8988T (cell line): Measurements from ENCODE around the gene ADM.

Experiments
- DNase-seq: peaks from one replicate; pipeline ENCODE4 v3.0.0; 2011

Gene ADM

DNA sequence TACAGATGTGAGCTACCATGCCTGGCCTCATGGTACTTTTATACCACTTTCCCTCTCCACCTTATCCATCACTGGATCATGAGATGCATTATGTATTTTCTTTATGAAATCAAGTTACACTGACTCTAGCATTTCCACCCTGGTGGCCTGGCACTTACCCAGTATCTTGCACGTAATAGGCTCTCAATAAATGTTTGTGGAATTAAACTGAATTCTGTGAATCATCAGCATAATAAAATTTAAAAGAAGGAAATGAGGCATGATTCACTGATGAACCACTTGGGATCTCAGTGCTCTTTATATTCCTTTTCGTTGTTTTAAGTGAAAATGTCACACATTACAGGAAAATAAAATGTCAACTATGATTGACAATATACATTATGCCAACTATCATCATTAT lies 25.1 kb downstream of the ADM start:
- no peak for DNase-seq

DNA sequence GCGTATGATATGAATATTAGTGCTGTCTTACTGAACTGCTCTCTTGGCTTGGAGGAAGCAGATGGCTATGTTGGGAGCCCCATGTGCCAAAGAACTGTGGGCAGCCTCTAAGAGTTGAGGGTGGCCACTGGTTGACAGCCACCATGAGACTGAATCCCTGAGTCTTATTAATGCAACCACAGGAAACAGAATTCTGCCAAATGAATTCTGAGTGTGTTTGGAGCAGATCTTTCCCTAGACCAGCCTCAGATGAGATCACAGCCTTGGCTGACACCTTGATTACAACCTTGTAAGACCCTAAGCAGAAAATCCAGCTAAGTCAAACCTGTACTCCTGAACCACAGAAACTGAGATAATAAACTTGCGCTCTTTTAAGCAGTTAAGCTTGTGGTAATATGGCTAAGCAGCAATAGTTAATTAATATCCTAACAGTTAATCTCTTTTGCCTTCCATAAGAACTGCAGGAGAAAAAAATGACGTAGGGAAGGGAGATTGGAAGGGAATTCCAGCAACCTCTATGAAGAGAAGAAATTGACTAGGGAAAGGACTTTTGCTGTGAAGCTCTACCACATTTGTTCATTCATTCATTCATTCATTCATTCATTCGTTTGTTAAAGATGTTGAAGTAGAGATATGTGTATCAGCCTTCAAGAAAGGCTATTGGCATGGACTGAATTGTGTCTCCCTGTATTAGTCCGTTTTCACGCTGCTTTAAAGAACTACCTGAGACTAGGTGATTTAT lies 26.8 kb downstream of the ADM start:
- DNase-seq: no peak

DNA sequence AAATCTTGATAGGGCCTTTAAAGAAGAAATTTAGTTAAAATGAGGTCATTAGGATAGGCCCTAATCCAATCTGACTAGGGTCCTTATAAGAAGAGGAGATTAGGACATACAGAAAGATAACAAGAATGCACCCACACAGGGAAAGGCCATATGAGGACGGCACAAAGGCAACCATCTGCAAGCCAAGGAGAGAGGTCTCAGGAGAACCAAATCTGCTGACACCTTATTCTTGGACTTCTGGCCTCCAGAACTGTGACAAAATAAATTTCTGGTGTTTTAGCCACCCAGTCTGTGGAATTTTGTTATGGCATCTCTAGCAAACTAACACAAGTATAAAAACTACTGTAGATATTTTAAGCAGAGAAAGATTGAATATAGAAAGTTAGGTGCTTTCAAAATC lies 28.6 kb downstream of the ADM start:
- no peak for DNase-seq

DNA sequence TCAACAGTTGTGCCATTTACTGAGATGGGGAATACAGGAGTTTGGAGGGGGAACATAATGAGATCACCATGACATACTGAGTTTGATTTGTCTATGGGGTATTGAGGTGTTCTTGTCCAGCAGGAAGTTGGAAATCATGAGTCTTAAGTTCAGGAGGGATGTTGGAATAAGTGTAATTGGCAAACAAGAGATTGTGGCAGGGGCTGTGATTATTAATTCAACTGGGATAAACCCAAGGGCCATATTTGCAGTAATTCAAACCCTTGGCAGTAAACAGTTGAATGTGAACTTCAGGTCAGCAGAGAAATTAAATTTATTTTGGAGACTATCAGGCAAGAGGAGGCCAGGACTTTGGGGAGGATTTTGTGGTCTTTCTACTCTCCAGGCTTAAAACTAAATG lies 33.4 kb downstream of the ADM start:
- no peak for DNase-seq

DNA sequence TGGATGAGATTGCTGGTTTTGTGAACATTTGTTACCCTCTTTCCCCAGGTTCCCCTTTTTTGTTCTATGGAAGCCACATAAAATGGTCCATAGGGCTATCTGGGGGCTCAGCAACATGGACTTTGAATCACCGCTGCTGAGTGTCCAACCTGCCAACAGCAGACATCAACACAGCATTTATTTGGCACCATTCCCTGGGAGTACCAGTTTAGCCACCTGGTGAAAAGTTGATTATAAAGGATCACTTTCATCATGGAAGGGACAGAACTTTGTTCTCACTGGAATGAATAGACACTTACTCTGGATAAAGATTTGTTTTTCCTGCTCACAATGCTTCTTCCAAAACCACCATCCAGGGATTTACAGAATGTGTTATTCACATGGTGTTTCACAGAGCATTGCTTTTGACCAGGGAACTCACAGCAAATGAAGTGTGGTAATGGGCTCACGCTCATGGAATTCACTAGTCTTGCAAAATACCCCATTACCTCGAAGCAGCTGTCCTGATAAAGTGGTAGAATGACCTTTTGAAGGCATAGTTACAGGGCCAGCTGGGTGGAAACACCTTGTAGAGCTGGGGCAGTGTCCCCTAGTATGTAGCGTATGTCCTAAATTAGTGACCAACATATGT lies 43.9 kb downstream of the ADM start:
- DNase-seq: no peak

DNA sequence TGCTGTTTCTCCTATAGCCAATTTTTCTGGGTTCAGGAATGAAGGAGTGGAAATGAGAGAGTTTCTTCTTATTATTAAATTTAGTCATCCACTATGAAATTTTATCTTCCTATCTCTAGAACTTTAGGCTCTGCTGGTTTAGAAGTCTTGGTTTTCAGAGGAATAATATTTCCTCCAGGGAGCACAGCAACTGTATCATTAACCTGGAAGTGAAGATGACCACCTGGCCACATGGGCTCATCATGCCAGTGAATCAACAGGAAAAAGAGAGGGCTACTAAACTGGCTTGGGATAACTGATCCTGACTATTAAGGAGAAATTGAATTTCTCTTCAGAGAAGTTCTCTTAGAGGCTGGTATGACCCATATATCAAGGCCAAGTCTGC lies 44.4 kb downstream of the ADM start:
- DNase-seq: no peak

DNA sequence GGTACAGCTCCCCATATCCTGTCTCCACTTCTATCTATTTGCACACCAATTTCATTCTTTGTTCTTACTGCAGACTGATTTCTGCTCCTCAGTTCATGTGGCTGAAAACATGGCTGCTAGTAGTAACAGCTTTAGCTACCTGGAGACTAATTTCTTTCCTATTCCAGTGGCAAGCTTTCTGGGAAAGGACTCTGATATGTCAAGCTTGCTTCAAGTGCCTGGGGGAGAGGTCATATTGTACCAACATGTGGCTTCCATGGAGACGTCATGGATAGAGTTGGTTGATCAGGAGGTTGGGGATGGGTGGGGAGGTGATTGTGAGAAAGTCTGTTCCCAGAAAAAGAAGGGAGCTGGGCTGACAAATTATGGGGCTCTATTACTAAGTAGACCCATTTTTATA lies 44.9 kb downstream of the ADM start:
- no peak for DNase-seq

DNA sequence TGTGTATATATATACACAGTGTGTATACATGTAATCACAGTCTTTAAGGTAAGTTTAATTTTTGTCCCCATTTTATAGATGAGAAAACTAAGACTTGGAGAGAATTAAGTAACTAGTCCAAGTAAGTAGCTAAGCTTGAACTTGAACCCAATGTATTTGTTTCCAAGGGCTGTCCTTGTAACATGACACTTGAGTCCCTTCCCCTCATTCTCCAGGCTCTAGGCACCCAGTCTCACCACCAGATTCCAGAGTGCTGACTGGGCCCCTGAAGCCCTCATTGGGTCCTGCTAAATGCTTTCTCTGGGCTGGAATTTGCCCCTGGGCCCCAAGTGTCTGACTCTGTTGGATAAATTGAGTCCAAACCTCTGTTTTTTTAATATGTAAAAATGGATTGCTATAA lies 45.5 kb downstream of the ADM start:
- DNase-seq: peak; percentile 29

DNA sequence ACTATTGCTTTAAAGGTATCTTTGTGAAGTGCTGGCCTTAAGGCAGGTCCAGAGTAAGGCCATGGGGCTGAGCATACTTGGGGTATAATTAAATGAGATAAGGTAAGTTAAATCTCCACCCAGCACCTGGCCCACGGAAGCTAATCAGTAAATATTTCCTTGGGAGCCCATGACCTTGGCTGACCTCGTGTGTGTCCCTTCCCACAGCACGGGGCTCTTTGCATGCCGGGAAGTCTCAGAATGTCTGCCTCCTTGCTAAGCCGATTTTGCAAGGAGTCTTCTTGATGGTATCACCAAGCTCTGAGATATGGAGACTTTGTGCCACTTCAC lies 46.5 kb downstream of the ADM start:
- no peak for DNase-seq

DNA sequence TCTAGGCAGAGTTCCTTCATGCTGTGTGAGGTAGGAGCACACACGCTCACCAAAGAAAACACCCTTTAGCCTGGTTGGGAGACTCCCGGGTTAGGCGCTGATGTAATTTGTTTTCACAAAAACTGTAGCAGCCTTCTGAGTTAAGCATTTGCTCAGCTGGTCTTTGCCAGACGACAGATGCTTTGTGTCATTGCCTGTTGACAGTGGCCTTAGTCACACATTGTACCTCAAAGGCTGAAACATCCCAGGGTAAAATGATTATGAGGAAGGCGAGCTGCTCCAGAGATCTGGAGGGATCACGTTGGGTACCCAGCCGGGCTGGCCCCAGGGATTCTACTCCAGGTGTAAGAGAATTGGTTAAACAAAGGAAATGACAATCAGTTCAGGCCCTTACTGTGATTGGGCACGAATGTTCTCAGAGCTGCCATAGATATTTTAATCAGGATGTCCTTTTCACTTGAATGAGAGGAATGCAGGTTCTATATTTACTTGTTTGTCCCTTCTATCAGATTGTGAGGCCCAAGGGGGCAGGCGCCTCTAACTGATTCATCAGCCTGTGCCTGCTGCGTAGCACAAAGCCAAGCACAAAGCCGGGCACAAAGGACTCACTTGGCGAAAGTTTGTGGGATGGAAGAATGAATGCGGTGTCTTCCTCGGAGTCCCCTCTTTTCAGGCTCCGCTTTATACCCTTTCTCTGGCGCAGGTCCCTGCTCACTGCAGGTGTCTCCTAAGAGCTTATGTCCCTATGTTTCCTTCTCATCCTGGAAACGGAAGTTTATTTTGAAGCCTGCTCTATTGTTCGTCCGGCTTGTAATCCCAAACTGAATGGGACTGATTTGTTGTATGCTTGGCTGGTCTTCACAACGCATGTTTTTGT lies 47.1 kb downstream of the ADM start:
- DNase-seq: no peak

DNA sequence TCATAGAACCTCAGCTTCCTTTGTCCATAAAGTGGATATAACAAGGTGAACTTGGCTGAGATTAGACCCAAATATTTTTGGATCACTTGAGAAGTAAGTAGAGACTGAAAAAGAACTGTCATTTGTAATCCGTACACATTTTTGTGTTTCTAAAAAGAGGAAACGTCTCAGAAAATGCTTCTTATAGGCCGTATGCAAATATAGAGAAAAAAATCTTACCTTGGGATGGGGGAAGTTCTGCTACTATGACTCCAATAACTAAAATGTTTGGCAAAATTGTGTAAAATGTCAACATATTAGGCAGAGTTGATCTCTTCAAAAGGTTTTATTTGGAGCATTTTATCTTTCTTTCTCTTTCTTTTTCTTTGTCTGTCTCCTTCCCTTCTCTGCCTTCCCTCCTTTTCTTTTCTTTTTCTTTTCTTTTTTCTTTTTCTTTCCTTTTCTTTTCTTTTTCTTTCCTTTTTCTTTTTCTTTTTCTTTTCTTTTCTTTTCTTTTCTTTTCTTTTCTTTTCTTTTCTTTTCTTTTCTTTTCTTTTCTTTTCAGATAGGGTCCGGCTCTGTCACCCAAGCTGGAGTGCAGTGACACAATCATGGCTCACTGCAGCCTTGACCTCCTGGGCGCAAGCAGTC lies 48.2 kb downstream of the ADM start:
- no peak for DNase-seq

DNA sequence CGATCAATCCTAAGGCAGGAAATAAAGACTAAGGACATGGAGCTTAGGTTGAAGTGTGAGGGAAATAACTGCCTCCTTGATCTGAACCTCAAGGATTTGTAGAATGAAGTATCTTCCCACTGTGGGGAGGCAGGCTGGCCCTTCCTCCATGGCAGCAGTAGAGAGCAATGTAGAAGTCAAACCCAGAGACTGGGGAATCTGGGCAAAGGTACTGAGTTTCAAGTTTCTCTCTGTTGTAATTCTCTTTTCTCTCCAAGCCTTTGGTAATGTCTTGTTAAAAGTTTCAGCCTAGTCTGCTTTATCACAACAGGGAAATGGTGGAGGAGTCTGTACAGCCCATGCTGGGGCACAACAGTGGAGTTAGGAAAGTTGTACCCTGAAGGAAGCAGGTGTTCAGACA lies 49.5 kb downstream of the ADM start:
- DNase-seq: no peak

DNA sequence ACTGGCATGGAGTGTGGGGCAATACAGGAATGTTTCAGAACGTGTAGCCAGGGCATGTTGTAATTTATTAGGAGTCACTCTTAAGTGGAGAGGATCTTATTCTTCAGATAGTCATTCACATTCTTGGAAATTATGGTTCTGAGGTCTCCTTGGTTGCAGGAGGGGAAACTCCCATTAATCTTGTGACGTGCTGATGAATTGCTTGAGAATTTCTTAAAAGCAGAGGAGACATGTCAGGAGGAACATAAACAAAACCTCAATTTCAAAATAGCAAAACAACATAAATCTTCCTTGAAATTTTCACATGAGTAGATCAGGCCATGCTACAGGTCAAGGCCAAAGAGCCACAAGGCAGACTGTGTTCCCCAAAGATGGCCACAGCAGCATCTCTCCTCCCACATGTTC lies 50.4 kb downstream of the ADM start:
- DNase-seq: no peak

DNA sequence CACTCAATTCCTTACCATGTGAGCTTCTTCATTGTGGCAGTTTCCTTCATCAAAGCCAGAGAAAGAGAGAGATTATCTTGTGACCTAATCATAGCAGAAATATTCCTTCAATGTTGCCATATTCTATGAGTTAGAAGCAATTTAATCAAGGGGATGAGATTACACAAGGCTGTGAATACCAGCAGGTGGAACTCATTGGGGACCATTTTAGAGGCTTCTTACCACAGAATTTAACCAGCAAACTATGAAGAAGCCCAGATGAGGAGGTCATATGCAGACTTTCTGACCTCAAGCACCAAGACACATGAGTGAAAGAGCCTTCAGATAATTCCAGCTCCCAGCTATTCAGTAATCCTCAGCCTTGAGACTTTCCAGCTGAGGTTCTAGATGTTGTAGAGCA lies 51.3 kb downstream of the ADM start:
- no peak for DNase-seq
